Measurements from ENCODE around the gene PTPRD.
"Not testable (repeated sequence)": the region's sequence is repeated elsewhere in the genome, so short reads cannot be mapped to it uniquely, and the experiment has no call there.

- TF ChIP-seq CTCF, POLR2A (IDR thresholded peaks at IDR 0.05): not testable (repeated sequence)
Measured at GRCh38 chr9:8920478-8921183, 1692.2 kb downstream of the PTPRD start.

Measured in ovary (tissue), 3 donors.